K562 (cell line): Measurements from ENCODE around the gene CBL. TPM values are rescaled to one million over a fixed set of nuclear protein-coding genes. Genes with fewer than 3 reads are reported as not detected.

ENCODE experiments used
- ARID1B ChIP-seq: fragments of 450-650 bp; IDR thresholded peaks from 2 replicates; pipeline ENCODE4 v1.6.1; 2016; ENCODE audit warnings: antibody characterized with exemption, mild to moderate bottlenecking, inconsistent platforms
- ETV1 ChIP-seq: fragments of 450-650 bp; conservative IDR thresholded peaks from 2 replicates; pipeline ENCODE4 v1.6.1; 2016; ENCODE audit warnings: missing genetic modification characterization, control low read depth, low read depth, missing compliant biosample characterization
- JUND ChIP-seq, 2 experiments: IDR thresholded peaks; 2 replicates in 1 of 2; 3 replicates in 1 of 2; pipeline ENCODE4 v1.6.1; 2011; ENCODE audit warnings: borderline replicate concordance in 2 of 2, low read depth in 2 of 2, low read length in 2 of 2, improper control_type of control experiment in 1 of 2, missing biosample characterization in 1 of 2, missing genetic modification characterization in 1 of 2, missing genetic modification reagents in 1 of 2
- PHF8 ChIP-seq: fragments of 200-600 bp; sonication (generic); IDR thresholded peaks from 2 replicates; pipeline ENCODE4 v1.6.1; 2012; ENCODE audit warnings: mixed run types, mild to moderate bottlenecking, inconsistent platforms, low read length, moderate library complexity, borderline replicate concordance
- POLR2B ChIP-seq: fragments of 450-650 bp; IDR thresholded peaks from 2 replicates; pipeline ENCODE4 v1.6.1; 2018; ENCODE audit warnings: low read depth; ENCODE audit not compliant: partially characterized antibody
- SIN3A ChIP-seq, 2 experiments: fragments of 150-350 bp in 1 of 2; IDR thresholded peaks; 2 replicates each; pipeline ENCODE4 v1.6.1; 2011 to 2016; ENCODE audit warnings: borderline replicate concordance in 2 of 2, low read depth in 2 of 2, low read length in 2 of 2, mild to moderate bottlenecking in 2 of 2, moderate library complexity in 2 of 2; ENCODE audit not compliant: control insufficient read depth in 1 of 2
- ZBTB17 ChIP-seq: fragments of 450-650 bp; formaldehyde crosslinking; IDR thresholded peaks from 2 replicates; pipeline ENCODE4 v1.4.0; 2020; ENCODE audit warnings: mild to moderate bottlenecking
- ZNF232 ChIP-seq: sonication (generic); formaldehyde crosslinking; IDR thresholded peaks from 2 replicates; pipeline ENCODE4 v1.8.0; 2022; ENCODE audit warnings: mild to moderate bottlenecking, missing genetic modification reagents
- polyA plus RNA-seq, 8 experiments: library from polyadenylated mRNA; depleted of rRNA in 4 of 8; stranded (reverse) in 5 of 8; unstranded in 3 of 8; fragments of >200 nt; fragmentation: Nextera tagmentation in 2 of 8; fragmentation: Illumina TruSeq in 1 of 8; extraction: Ambion mirVana in 2 of 8; extraction: Trizol in 1 of 8; gene quantifications; 2 replicates each; pipeline versions ENCODE4 v1.2.1 to v1.2.3, GENCODE V29; 2011 to 2014; ENCODE audit warnings: inconsistent platforms in 1 of 8, missing spikeins in 1 of 8
- total RNA-seq, 7 experiments: library from RNA; depleted of rRNA in 6 of 7; stranded (reverse); fragments of >200 nt in 6 of 7; fragmentation: Illumina TruSeq in 2 of 7; extraction: Trizol in 2 of 7; gene quantifications; 2 replicates each; pipeline versions ENCODE4 v1.2.1 to v1.2.3, GENCODE V29; 2011 to 2021; ENCODE audit warnings: low replicate concordance in 1 of 7
- TF ChIP-seq, protein P1 (sequence below), 3 experiments: fragments of 200-800 bp in 1 of 3; fragments of 250-450 bp in 1 of 3; fragments of 450-650 bp in 1 of 3; sonication (Bioruptor Pico) in 1 of 3; sonication (Bioruptor generic) in 1 of 3; formaldehyde crosslinking in 1 of 3; IDR thresholded peaks; 2 replicates each; pipeline versions ENCODE4 v1.6.1 to v1.8.0; 2016 to 2022; ENCODE audit warnings: mild to moderate bottlenecking in 2 of 3, missing genetic modification characterization in 2 of 3, missing compliant biosample characterization in 1 of 3, moderate library complexity in 1 of 3
- TF ChIP-seq, protein P2 (sequence below), 2 experiments: fragments of 450-650 bp; conservative IDR thresholded peaks; 2 replicates each; pipeline ENCODE4 v1.6.1; 2017; ENCODE audit warnings: mild to moderate bottlenecking in 2 of 2, moderate library complexity in 2 of 2
- TF ChIP-seq, protein P3 (sequence below): fragments of 450-650 bp; IDR thresholded peaks from 2 replicates; pipeline ENCODE4 v1.7.0; 2016; ENCODE audit warnings: borderline replicate concordance
- TF ChIP-seq, protein P4 (sequence below): fragments of 250-450 bp; sonication (Bioruptor Pico); IDR thresholded peaks from 2 replicates; pipeline ENCODE4 v1.4.0; 2020

The CBL gene
- total and polyA plus RNA-seq, 9 of the 15 experiments (the other 6 are each of a cell fraction or from before 2014, with no cell fraction given): 3.2 to 24.9 (median 9.9) TPM

DNA sequence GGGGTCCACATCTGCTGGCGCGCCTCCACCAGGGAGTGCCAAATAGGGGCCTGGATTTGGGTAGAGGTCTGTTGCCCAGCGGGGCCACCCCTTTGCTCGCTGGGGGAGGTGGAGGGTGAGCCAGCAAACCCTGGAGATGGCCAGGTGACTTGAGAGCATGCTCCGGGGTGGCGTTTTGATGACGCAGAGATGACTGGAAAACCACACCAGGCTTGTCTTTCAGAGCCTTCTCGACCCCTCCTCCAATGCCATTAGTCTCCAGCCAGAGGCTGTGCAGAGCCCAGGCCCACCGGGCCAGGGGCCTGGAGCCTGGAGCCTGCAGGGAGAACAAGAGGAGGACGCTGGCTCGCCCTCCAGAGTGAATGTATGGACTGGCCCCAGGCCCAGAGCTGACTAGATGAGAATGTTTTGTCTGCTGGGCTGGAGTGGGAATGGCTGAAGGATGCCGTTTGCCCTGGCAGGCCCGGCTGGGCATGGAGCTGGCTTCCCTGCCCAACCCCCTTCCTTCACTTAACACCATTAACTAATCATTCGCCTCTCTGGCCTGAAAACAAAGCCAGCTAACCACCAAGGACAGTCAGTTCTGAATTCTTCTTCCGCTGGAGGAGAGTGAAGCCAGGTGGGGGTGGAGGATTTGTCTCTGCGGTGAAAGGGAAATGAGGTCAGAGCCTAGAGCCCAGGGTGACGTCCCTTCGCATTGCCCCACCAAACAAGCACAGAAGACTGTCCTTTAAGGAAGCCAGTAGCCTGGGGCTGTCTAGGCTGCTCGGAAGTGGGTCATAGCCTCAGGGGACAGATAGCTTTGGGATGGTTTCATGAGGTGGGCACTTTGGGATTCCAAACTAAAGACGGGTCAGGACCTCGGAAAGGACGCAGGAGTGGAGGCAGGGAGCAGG is 112.3 kb downstream of the CBL start (continued):
- TF ChIP-seq, protein P1, sequence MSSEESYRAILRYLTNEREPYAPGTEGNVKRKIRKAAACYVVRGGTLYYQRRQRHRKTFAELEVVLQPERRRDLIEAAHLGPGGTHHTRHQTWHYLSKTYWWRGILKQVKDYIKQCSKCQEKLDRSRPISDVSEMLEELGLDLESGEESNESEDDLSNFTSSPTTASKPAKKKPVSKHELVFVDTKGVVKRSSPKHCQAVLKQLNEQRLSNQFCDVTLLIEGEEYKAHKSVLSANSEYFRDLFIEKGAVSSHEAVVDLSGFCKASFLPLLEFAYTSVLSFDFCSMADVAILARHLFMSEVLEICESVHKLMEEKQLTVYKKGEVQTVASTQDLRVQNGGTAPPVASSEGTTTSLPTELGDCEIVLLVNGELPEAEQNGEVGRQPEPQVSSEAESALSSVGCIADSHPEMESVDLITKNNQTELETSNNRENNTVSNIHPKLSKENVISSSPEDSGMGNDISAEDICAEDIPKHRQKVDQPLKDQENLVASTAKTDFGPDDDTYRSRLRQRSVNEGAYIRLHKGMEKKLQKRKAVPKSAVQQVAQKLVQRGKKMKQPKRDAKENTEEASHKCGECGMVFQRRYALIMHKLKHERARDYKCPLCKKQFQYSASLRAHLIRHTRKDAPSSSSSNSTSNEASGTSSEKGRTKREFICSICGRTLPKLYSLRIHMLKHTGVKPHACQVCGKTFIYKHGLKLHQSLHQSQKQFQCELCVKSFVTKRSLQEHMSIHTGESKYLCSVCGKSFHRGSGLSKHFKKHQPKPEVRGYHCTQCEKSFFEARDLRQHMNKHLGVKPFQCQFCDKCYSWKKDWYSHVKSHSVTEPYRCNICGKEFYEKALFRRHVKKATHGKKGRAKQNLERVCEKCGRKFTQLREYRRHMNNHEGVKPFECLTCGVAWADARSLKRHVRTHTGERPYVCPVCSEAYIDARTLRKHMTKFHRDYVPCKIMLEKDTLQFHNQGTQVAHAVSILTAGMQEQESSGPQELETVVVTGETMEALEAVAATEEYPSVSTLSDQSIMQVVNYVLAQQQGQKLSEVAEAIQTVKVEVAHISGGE (CRISPR knock-in tag; IDR thresholded peaks at IDR 0.05): peak in 1 of 3 experiments; percentile 43; a peak in 2 of 6 replicates
- TF ChIP-seq ARID1B: peak; percentile 28; the same call in 1 of the 2 replicates
- 0 out of 4 replicates have a peak, but pooled peaks of 1 of the 2 experiments have one; percentile 36 for TF ChIP-seq SIN3A (IDR thresholded peaks at IDR 0.05; ENCODE audit: borderline replicate concordance in 2 of 2, control insufficient read depth in 1 of 2, low read depth in 2 of 2, low read length in 2 of 2)
- TF ChIP-seq POLR2B: peak; percentile 87
- TF ChIP-seq, protein P2, sequence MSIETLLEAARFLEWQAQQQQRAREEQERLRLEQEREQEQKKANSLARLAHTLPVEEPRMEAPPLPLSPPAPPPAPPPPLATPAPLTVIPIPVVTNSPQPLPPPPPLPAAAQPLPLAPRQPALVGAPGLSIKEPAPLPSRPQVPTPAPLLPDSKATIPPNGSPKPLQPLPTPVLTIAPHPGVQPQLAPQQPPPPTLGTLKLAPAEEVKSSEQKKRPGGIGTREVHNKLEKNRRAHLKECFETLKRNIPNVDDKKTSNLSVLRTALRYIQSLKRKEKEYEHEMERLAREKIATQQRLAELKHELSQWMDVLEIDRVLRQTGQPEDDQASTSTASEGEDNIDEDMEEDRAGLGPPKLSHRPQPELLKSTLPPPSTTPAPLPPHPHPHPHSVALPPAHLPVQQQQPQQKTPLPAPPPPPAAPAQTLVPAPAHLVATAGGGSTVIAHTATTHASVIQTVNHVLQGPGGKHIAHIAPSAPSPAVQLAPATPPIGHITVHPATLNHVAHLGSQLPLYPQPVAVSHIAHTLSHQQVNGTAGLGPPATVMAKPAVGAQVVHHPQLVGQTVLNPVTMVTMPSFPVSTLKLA (conservative IDR thresholded peaks at IDR 0.05): 0 out of 4 replicates have a peak, but pooled peaks of 1 of the 2 experiments have one; percentile 18
- TF ChIP-seq, protein P3, sequence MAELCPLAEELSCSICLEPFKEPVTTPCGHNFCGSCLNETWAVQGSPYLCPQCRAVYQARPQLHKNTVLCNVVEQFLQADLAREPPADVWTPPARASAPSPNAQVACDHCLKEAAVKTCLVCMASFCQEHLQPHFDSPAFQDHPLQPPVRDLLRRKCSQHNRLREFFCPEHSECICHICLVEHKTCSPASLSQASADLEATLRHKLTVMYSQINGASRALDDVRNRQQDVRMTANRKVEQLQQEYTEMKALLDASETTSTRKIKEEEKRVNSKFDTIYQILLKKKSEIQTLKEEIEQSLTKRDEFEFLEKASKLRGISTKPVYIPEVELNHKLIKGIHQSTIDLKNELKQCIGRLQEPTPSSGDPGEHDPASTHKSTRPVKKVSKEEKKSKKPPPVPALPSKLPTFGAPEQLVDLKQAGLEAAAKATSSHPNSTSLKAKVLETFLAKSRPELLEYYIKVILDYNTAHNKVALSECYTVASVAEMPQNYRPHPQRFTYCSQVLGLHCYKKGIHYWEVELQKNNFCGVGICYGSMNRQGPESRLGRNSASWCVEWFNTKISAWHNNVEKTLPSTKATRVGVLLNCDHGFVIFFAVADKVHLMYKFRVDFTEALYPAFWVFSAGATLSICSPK: peak; percentile 16; the same call in 1 of the 2 replicates
- 0 out of 2 replicates have a peak, but pooled peaks have one; percentile 55 for TF ChIP-seq ZBTB17 (CRISPR knock-in tag)
- TF ChIP-seq PHF8: peak; percentile 61; the same call in 1 of the 2 replicates
- TF ChIP-seq ETV1: peak; percentile 78
- 0 out of 2 replicates have a peak, but pooled peaks have one; percentile 28 for TF ChIP-seq ZNF232 (CRISPR knock-in tag)
- peak; percentile 79 for TF ChIP-seq JUND (IDR thresholded peaks at IDR 0.05; ENCODE audit: borderline replicate concordance, low read depth, low read length)
- TF ChIP-seq JUND (tag; IDR thresholded peaks at IDR 0.05; ENCODE audit: borderline replicate concordance, low read depth, low read length): peak; percentile 66; the same call in 1 of the 3 replicates
- TF ChIP-seq, protein P4, sequence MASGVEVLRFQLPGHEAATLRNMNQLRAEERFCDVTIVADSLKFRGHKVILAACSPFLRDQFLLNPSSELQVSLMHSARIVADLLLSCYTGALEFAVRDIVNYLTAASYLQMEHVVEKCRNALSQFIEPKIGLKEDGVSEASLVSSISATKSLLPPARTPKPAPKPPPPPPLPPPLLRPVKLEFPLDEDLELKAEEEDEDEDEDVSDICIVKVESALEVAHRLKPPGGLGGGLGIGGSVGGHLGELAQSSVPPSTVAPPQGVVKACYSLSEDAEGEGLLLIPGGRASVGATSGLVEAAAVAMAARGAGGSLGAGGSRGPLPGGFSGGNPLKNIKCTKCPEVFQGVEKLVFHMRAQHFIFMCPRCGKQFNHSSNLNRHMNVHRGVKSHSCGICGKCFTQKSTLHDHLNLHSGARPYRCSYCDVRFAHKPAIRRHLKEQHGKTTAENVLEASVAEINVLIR (CRISPR knock-in tag): peak; percentile 48; the same call in 1 of the 2 replicates
